Measurements from ENCODE around the gene MICA.
A peak's percentile ranks its signal among the peaks of the same experiment; 100 is the strongest.
"Not testable (repeated sequence)": the region's sequence is repeated elsewhere in the genome, so short reads cannot be mapped to it uniquely, and the experiment has no call there.

Gene MICA

GRCh38 chr6:31403283-31404060 lies at the start of gene MICA:
Gene MICA, plus strand, starts transcription at chr6:31403595. Its CDS starts 38 bp downstream, at chr6:31403633.
- FAIRE-seq (no peak), DNase-seq (ENCODE audit: insufficient read length, low spot score) (peak; percentile 92)

GRCh38 chr6:31354158-31354863 lies 49.1 kb upstream of the MICA start:
- DNase-seq (ENCODE audit: insufficient read length, low spot score), result no peak
- FAIRE-seq, result no peak

GRCh38 chr6:31354864-31355582 lies 48.4 kb upstream of the MICA start:
- FAIRE-seq (no peak), DNase-seq (ENCODE audit: insufficient read length, low spot score) (no peak)

- DNase-seq (ENCODE audit: insufficient read length, low spot score), result no peak
- no peak for FAIRE-seq
These were observed 47.8 kb upstream of the MICA start for GRCh38 chr6:31355583-31355948.

- FAIRE-seq (no peak), DNase-seq (ENCODE audit: insufficient read length, low spot score) (no peak)
These were observed 47.0 kb upstream of the MICA start for GRCh38 chr6:31356216-31356945.

GRCh38 chr6:31356946-31357466 lies 46.4 kb upstream of the MICA start, which contains the start of gene HLA-B:
Gene HLA-B, minus strand, starts transcription at chr6:31357179. Its CDS starts 21 bp downstream, at chr6:31357158.
- peak; percentile 87 for DNase-seq (ENCODE audit: insufficient read length, low spot score)
- no peak for FAIRE-seq

- no peak for FAIRE-seq
- no peak for DNase-seq (ENCODE audit: insufficient read length, low spot score)
These were observed 45.5 kb upstream of the MICA start for GRCh38 chr6:31357886-31358285.

- DNase-seq (ENCODE audit: insufficient read length, low spot score) (no peak), FAIRE-seq (peak; percentile 26)
These were observed 45.1 kb upstream of the MICA start for GRCh38 chr6:31358302-31358701.

- FAIRE-seq (no peak), DNase-seq (ENCODE audit: insufficient read length, low spot score) (no peak)
These were observed 43.8 kb upstream of the MICA start for GRCh38 chr6:31359581-31359980.

- FAIRE-seq (no peak), DNase-seq (ENCODE audit: insufficient read length, low spot score) (no peak)
These were observed 40.6 kb upstream of the MICA start for GRCh38 chr6:31362751-31363150.

GRCh38 chr6:31363811-31364210 lies 39.6 kb upstream of the MICA start:
- no peak for DNase-seq (ENCODE audit: insufficient read length, low spot score)

GRCh38 chr6:31365864-31366263 lies 37.5 kb upstream of the MICA start:
- DNase-seq (ENCODE audit: insufficient read length, low spot score) (no peak), FAIRE-seq (no peak)

More at GRCh38 chr6:31363811-31364210, 39.6 kb upstream of the MICA start:
- FAIRE-seq, result no peak

- DNase-seq (ENCODE audit: insufficient read length, low spot score) (peak; percentile 89), FAIRE-seq (peak; percentile 97)
These were observed 36.5 kb upstream of the MICA start for GRCh38 chr6:31366693-31367470.

- FAIRE-seq (no peak), DNase-seq (ENCODE audit: insufficient read length, low spot score) (no peak)
These were observed 34.9 kb upstream of the MICA start for GRCh38 chr6:31368461-31368860.

GRCh38 chr6:31374118-31374517 lies 29.3 kb upstream of the MICA start:
- not testable (repeated sequence) for FAIRE-seq; DNase-seq (ENCODE audit: insufficient read length, low spot score)

- FAIRE-seq (no peak), DNase-seq (ENCODE audit: insufficient read length, low spot score) (no peak)
These were observed 27.7 kb upstream of the MICA start for GRCh38 chr6:31375699-31376098.

GRCh38 chr6:31377029-31377428 lies 26.4 kb upstream of the MICA start:
- no peak for FAIRE-seq

GRCh38 chr6:31378062-31378720 lies 25.2 kb upstream of the MICA start:
- FAIRE-seq (no peak), DNase-seq (ENCODE audit: insufficient read length, low spot score) (no peak)

More at GRCh38 chr6:31377029-31377428, 26.4 kb upstream of the MICA start:
- no peak for DNase-seq (ENCODE audit: insufficient read length, low spot score)

- FAIRE-seq, result no peak
- no peak for DNase-seq (ENCODE audit: insufficient read length, low spot score)
These were observed 24.7 kb upstream of the MICA start for GRCh38 chr6:31378721-31379103.
